A549 (cell line): ENCODE measurements around the gene CIT.

Experiments used
- CTCF ChIP-seq: fragments of >200 bp; sonication (Bioruptor Twin); formaldehyde crosslinking; IDR thresholded peaks from 3 replicates; pipeline ENCODE4 v1.5.1; 2016
- ELK1 ChIP-seq: fragments of 150-350 bp; IDR thresholded peaks from 2 replicates; pipeline ENCODE4 v1.6.1; 2014; ENCODE audit warnings: low read depth, mild to moderate bottlenecking, low read length
- EP300 ChIP-seq, 2 experiments: fragments of >200 bp; sonication (Bioruptor Twin); formaldehyde crosslinking; IDR thresholded peaks; 2 replicates in 1 of 2; 3 replicates in 1 of 2; pipeline ENCODE4 v1.6.1; 2016 to 2017
- MAX ChIP-seq: IDR thresholded peaks from 2 replicates; pipeline ENCODE4 v1.6.1; 2012
- MAZ ChIP-seq: fragments of 150-350 bp; IDR thresholded peaks from 2 replicates; pipeline ENCODE4 v1.6.1; 2014; ENCODE audit warnings: antibody characterized with exemption, low read depth, low read length, borderline replicate concordance
- MYC ChIP-seq: IDR thresholded peaks from 2 replicates; pipeline ENCODE4 v1.6.1; 2012; ENCODE audit warnings: mild to moderate bottlenecking, inconsistent platforms, low read length, improper control_type of control experiment, borderline replicate concordance
- NFE2L2 ChIP-seq: fragments of 150-350 bp; conservative IDR thresholded peaks from 2 replicates; pipeline ENCODE4 v1.6.1; 2014; ENCODE audit warnings: low read length
- PBX3 ChIP-seq: IDR thresholded peaks from 2 replicates; pipeline ENCODE4 v1.6.1; 2012
- POLR2A ChIP-seq: IDR thresholded peaks from 2 replicates; pipeline ENCODE4 v1.6.1; 2012; ENCODE audit warnings: mild to moderate bottlenecking, low read length
- REST ChIP-seq: fragments of 200-600 bp; sonication (generic); IDR thresholded peaks from 2 replicates; pipeline ENCODE4 v1.6.1; 2016; ENCODE audit warnings: antibody characterized with exemption, mild to moderate bottlenecking, moderate library complexity
- ZNF302 ChIP-seq: fragments of 250-450 bp; sonication (Bioruptor Pico); IDR thresholded peaks from 2 replicates; pipeline ENCODE4 v1.9.0; 2021; ENCODE audit warnings: inconsistent platforms, mild to moderate bottlenecking, moderate library complexity

- no peak for TF ChIP-seq CTCF
- TF ChIP-seq POLR2A = no peak
- TF ChIP-seq MAZ = no peak
- no peak for TF ChIP-seq REST
- TF ChIP-seq NFE2L2 = no peak
- TF ChIP-seq EP300 (IDR thresholded peaks at IDR 0.05) = no peak
- no peak for TF ChIP-seq PBX3
- no peak for TF ChIP-seq ZNF302 (CRISPR knock-in tag)
- no peak for TF ChIP-seq ELK1
- TF ChIP-seq MAX = no peak
- TF ChIP-seq MYC = no peak
Observed at GRCh38 chr12:119762619-119763018, 114.5 kb downstream of the CIT start.
